GM21717 (cell line): ENCODE data around the gene BET1.

Source experiments
- ATAC-seq: cut with Tn5 transposase; IDR thresholded peaks from one replicate; pipeline ENCODE4 v1.9.1; 2021; ENCODE audit warnings: mild to moderate bottlenecking, moderate library complexity; ENCODE audit not compliant: unreplicated experiment

The BET1 gene

GRCh38 chr7:93960986-93961385, 43.2 kb downstream of the BET1 start:
- ATAC-seq = no peak

GRCh38 chr7:93958651-93959050, 45.5 kb downstream of the BET1 start:
- ATAC-seq = no peak

- ATAC-seq = no peak
These were observed 45.9 kb downstream of the BET1 start for GRCh38 chr7:93958216-93958615.

- no peak for ATAC-seq
These were observed 46.4 kb downstream of the BET1 start for GRCh38 chr7:93957767-93958166.

- peak; percentile 82 for ATAC-seq
These were observed 48.9 kb downstream of the BET1 start for GRCh38 chr7:93955304-93955703.

- ATAC-seq = no peak
These were observed 54.7 kb downstream of the BET1 start for GRCh38 chr7:93949423-93949822.

- ATAC-seq = no peak
These were observed 55.3 kb downstream of the BET1 start for GRCh38 chr7:93948873-93949272.

GRCh38 chr7:93948106-93948505, 56.0 kb downstream of the BET1 start:
- ATAC-seq = no peak

GRCh38 chr7:93945756-93946535, 58.2 kb downstream of the BET1 start:
- ATAC-seq = no peak

GRCh38 chr7:93945083-93945482, 59.1 kb downstream of the BET1 start:
- no peak for ATAC-seq

- ATAC-seq = no peak
These were observed 59.5 kb downstream of the BET1 start for GRCh38 chr7:93944673-93945072.

- peak; percentile 77 for ATAC-seq
These were observed 60.2 kb downstream of the BET1 start for GRCh38 chr7:93943816-93944540.
